Mesenchymal stem cell (in vitro differentiated cells and primary cell): Measurements from ENCODE around the gene TRPM3.

ENCODE experiments used
- DNase-seq: peaks from one replicate; pipeline ENCODE4 v3.0.0-alpha.2; 2013
- H2AFZ ChIP-seq: one replicate; pipeline ENCODE4 v1.6.1; 2013; ENCODE audit warnings: low read depth, mild to moderate bottlenecking, control low read depth, inconsistent platforms, low read length, moderate library complexity
- H2AK5ac ChIP-seq: 2 replicates; pipeline ENCODE4 v1.6.1; 2013; ENCODE audit warnings: low read length, moderate library complexity, mild to moderate bottlenecking, inconsistent platforms; ENCODE audit not compliant: severe bottlenecking
- H2BK120ac ChIP-seq: one replicate; pipeline ENCODE4 v1.6.1; 2013; ENCODE audit warnings: low read depth, mild to moderate bottlenecking, inconsistent platforms, low read length, moderate library complexity
- H2BK12ac ChIP-seq, 2 experiments: one replicate each; pipeline ENCODE4 v1.6.1; 2013; ENCODE audit warnings: inconsistent platforms in 2 of 2, low read length in 2 of 2, mild to moderate bottlenecking in 2 of 2, moderate library complexity in 2 of 2, control low read depth in 1 of 2
- H2BK15ac ChIP-seq: one replicate; pipeline ENCODE4 v1.6.1; 2013; ENCODE audit warnings: mild to moderate bottlenecking, low read depth, inconsistent platforms; ENCODE audit not compliant: poor library complexity, severe bottlenecking
- H2BK5ac ChIP-seq: 2 replicates; pipeline ENCODE4 v1.6.1; 2013; ENCODE audit warnings: low read depth, mild to moderate bottlenecking, low read length, control low read depth, inconsistent platforms; ENCODE audit not compliant: poor library complexity, severe bottlenecking
- H3K14ac ChIP-seq, 2 experiments: one replicate each; pipeline ENCODE4 v1.6.1; 2013; ENCODE audit warnings: inconsistent platforms in 2 of 2, low read length in 2 of 2, control low read depth in 1 of 2, mild to moderate bottlenecking in 1 of 2, moderate library complexity in 1 of 2
- H3K18ac ChIP-seq, 2 experiments: one replicate each; pipeline ENCODE4 v1.6.1; 2013; ENCODE audit warnings: inconsistent platforms in 2 of 2, low read length in 2 of 2, control low read depth in 1 of 2, low read depth in 1 of 2, mild to moderate bottlenecking in 1 of 2
- H3K23ac ChIP-seq, 2 experiments: one replicate each; pipeline ENCODE4 v1.6.1; 2013; ENCODE audit warnings: inconsistent platforms in 2 of 2, low read length in 2 of 2, mild to moderate bottlenecking in 2 of 2, moderate library complexity in 2 of 2, control low read depth in 1 of 2
- H3K27ac ChIP-seq: 2 replicates; pipeline ENCODE4 v1.5.1; 2013; ENCODE audit warnings: mild to moderate bottlenecking, moderate library complexity, low read length, control low read depth, inconsistent platforms; ENCODE audit not compliant: poor library complexity, severe bottlenecking
- H3K27me3 ChIP-seq, 2 experiments: 2 replicates each; pipeline versions ENCODE4 v1.6.1 to v1.7.0; 2013; ENCODE audit warnings: low read length in 2 of 2, mild to moderate bottlenecking in 2 of 2, moderate library complexity in 2 of 2, control low read depth in 1 of 2, inconsistent platforms in 1 of 2; ENCODE audit not compliant: control insufficient read depth in 1 of 2, insufficient read depth in 1 of 2
- H3K36me3 ChIP-seq, 2 experiments: 2 replicates each; pipeline versions ENCODE4 v1.6.1 to v1.7.0; 2013; ENCODE audit warnings: low read length in 2 of 2, control low read depth in 1 of 2, inconsistent platforms in 1 of 2, low read depth in 1 of 2, mild to moderate bottlenecking in 1 of 2; ENCODE audit not compliant: insufficient read depth in 2 of 2, control insufficient read depth in 1 of 2
- H3K4ac ChIP-seq, 2 experiments: one replicate each; pipeline ENCODE4 v1.6.1; 2013; ENCODE audit warnings: inconsistent platforms in 2 of 2, low read length in 2 of 2, mild to moderate bottlenecking in 2 of 2, moderate library complexity in 2 of 2, control low read depth in 1 of 2, low read depth in 1 of 2
- H3K4me1 ChIP-seq: 2 replicates; pipeline ENCODE4 v1.6.1; 2013; ENCODE audit warnings: low read depth, low read length, control low read depth; ENCODE audit not compliant: control insufficient read depth, insufficient read depth
- H3K4me2 ChIP-seq: 2 replicates; pipeline ENCODE4 v1.6.1; 2013; ENCODE audit warnings: low read length, mild to moderate bottlenecking, inconsistent platforms; ENCODE audit not compliant: poor library complexity, severe bottlenecking
- H3K4me3 ChIP-seq, 2 experiments: 2 replicates each; pipeline versions ENCODE4 v1.5.1 to v1.7.0; 2013; ENCODE audit warnings: low read length in 2 of 2, mild to moderate bottlenecking in 2 of 2, control low read depth in 1 of 2, low read depth in 1 of 2; ENCODE audit not compliant: insufficient read depth in 1 of 2
- H3K79me1 ChIP-seq: replicated peaks from 2 replicates; pipeline ENCODE4 v1.6.1; 2013; ENCODE audit warnings: mild to moderate bottlenecking, control low read depth, low read length, inconsistent platforms; ENCODE audit not compliant: poor library complexity, severe bottlenecking
- H3K9ac ChIP-seq: 2 replicates; pipeline ENCODE4 v1.7.0; 2013; ENCODE audit warnings: mild to moderate bottlenecking, low read length, moderate library complexity
- H3K9me3 ChIP-seq: 2 replicates; pipeline ENCODE4 v1.7.0; 2013; ENCODE audit warnings: mild to moderate bottlenecking, low read length; ENCODE audit not compliant: control insufficient read depth
- H4K8ac ChIP-seq: one replicate; pipeline ENCODE4 v1.6.1; 2013; ENCODE audit warnings: inconsistent platforms, mild to moderate bottlenecking, low read length, moderate library complexity
- H4K91ac ChIP-seq: one replicate; pipeline ENCODE4 v1.6.1; 2013; ENCODE audit warnings: mild to moderate bottlenecking, low read length, inconsistent platforms
- WGBS: methylation state at CpG from one replicate; pipeline ENCODE4 v1.1.7; 2013; ENCODE audit warnings: mixed read lengths; 5-methylcytosine and 5-hydroxymethylcytosine counted together

Gene TRPM3

DNA sequence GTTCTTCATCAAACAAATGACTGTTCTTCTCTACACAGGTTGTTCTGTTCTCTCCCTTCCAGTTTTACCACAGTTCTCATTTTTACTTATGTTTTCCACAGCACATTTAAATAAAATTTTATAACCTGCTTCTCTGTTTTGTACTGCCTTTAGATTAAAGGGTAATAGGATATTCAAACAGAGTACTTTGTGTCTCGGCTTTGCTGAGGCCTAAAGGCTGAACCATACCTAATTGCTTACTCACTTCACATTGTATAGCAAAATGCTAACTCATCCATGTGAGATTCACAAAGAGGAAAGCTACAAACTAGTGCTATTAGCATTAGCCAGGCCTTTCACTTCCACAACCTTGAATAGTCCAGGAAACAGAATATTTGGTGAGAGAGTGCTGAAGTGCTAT is 200.3 kb downstream of the TRPM3 start:
- no peak overlapping the region for H2BK120ac ChIP-seq
- H3K4ac ChIP-seq: no peak overlapping the region
- H3K4me1 ChIP-seq: no peaks in the 10 kb centered on the region
- no peak overlapping the region for H3K9ac ChIP-seq
- no peak overlapping the region for H2AK5ac ChIP-seq
- H4K8ac ChIP-seq: no peak overlapping the region
- no peaks in the 10 kb centered on the region for H3K27me3 ChIP-seq
- no peak overlapping the region for H3K4me3 ChIP-seq
- DNase-seq: peak; percentile 3
- 88% methylated on average over 1 of the region's 1 CpG for WGBS
- H2AFZ ChIP-seq: no peak overlapping the region
- no peak overlapping the region for H3K14ac ChIP-seq
- H3K23ac ChIP-seq: no peak overlapping the region
- H2BK5ac ChIP-seq: no peak overlapping the region
- no peak overlapping the region for H4K91ac ChIP-seq
- H3K18ac ChIP-seq: no peak overlapping the region
- no peaks in the 10 kb centered on the region for H3K36me3 ChIP-seq
- no peak overlapping the region for H2BK15ac ChIP-seq
- H3K4me2 ChIP-seq: no peak overlapping the region
- H2BK12ac ChIP-seq: no peak overlapping the region
- H3K27ac ChIP-seq: no peak overlapping the region
- no peaks in the 10 kb centered on the region for H3K9me3 ChIP-seq
- H3K79me1 ChIP-seq: no peaks in the 10 kb centered on the region

DNA sequence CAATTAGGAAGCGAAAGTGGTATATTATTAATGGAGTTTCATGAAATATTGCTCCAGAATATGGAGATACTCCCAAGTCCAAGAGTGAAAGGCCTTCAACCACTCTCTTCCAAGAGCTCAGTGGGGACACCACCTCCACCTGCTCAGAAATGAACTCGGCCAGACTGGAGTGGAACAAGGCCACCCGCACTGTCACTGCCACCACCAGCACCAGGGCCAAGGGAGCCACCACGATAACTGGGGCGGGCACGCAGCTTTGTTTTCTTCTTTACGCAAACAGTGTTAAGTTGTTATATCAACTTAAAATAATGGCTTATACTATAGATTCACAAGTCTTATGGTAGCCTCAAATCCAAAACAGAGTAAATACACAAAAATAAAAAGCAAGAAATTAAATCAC is 204.1 kb downstream of the TRPM3 start:
- Histone ChIP-seq H4K8ac (no peak overlapping the region), H2BK12ac (no peak overlapping the region), H2BK5ac (no peak overlapping the region), H3K4me1 (no peaks in the 10 kb centered on the region), H2BK120ac (no peak overlapping the region), H3K27me3 (no peaks in the 10 kb centered on the region), H3K18ac (no peak overlapping the region), H3K36me3 (no peaks in the 10 kb centered on the region), H3K14ac (no peak overlapping the region), H3K4me2 (no peak overlapping the region), H3K9ac (no peak overlapping the region), H3K27ac (no peak overlapping the region), H3K4ac (no peak overlapping the region), H2AFZ (no peak overlapping the region), H2AK5ac (no peak overlapping the region), H4K91ac (no peak overlapping the region), H3K4me3 (no peak overlapping the region), H3K9me3 (no peaks in the 10 kb centered on the region), H3K23ac (no peak overlapping the region), H3K79me1 (no peaks in the 10 kb centered on the region), H2BK15ac (no peak overlapping the region)
- no peak for DNase-seq
- WGBS: 97% methylated on average over 2 of the region's 7 CpGs

DNA sequence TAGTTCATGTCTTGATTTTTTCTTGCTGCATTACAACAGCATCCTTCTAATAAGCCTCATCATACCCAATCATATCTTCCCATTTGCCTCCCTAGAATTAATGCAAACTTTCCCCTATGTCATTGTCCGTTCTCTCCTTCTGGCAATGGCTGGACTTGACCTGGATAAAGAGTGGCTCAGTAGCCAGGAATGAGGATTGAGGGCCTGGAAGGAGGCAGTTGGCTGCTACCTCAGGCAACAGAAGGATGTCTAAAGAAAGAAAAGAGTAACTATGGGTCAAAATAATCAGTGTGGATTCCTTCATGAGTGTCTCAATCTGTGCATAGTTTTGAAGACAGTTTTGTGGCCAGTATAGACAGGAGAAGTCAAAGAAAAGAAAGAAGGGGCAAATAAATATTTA is 209.6 kb downstream of the TRPM3 start:
- Histone ChIP-seq H2BK12ac (no peak overlapping the region), H3K14ac (no peak overlapping the region), H2AK5ac (no peak overlapping the region), H3K79me1 (no peaks in the 10 kb centered on the region), H3K4ac (no peak overlapping the region), H3K27ac (no peak overlapping the region), H2AFZ (no peak overlapping the region), H4K8ac (no peak overlapping the region), H3K4me3 (no peak overlapping the region), H3K9ac (no peak overlapping the region), H4K91ac (no peak overlapping the region), H3K18ac (no peak overlapping the region), H3K23ac (no peak overlapping the region), H2BK5ac (no peak overlapping the region), H3K4me1 (no peaks in the 10 kb centered on the region), H3K27me3 (no peaks in the 10 kb centered on the region), H3K36me3 (no peaks in the 10 kb centered on the region), H3K4me2 (no peak overlapping the region), H3K9me3 (no peaks in the 10 kb centered on the region), H2BK120ac (no peak overlapping the region), H2BK15ac (no peak overlapping the region)
- WGBS: 67% methylated on average over 1 of the region's 1 CpG
- DNase-seq: no peak

DNA sequence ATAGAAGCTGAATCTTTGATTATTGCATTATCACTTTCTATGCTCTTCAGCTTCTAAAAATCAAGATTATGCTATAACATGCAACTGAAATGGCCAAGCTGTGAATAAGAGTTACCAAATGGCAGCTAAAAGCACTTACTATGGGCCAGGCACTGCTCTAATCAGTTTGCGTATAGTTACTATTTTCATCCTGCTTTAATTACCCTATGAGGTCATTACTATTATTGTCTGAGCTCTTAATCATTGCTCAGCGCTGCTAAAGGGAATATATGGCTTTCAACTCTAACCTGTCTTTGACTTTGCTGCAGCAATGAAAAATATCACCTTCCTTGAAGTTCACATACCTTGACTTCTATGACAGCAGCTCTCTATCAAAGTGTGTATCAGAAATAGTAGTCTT is 210.8 kb downstream of the TRPM3 start:
- no peak overlapping the region for H2AK5ac ChIP-seq
- no peak overlapping the region for H4K91ac ChIP-seq
- H2BK12ac ChIP-seq: no peak overlapping the region
- H3K4me1 ChIP-seq: no peaks in the 10 kb centered on the region
- H3K79me1 ChIP-seq: no peaks in the 10 kb centered on the region
- H3K9ac ChIP-seq: no peak overlapping the region
- DNase-seq: no peak
- H2BK15ac ChIP-seq: no peak overlapping the region
- H2BK5ac ChIP-seq: no peak overlapping the region
- no peaks in the 10 kb centered on the region for H3K9me3 ChIP-seq
- no peak overlapping the region for H3K4ac ChIP-seq
- no peaks in the 10 kb centered on the region for H3K27me3 ChIP-seq
- no peak overlapping the region for H2AFZ ChIP-seq
- 85% methylated on average over 2 of the region's 2 CpGs for WGBS
- H3K4me2 ChIP-seq: no peak overlapping the region
- no peak overlapping the region for H2BK120ac ChIP-seq
- H3K18ac ChIP-seq: no peak overlapping the region
- H3K27ac ChIP-seq: no peak overlapping the region
- no peaks in the 10 kb centered on the region for H3K36me3 ChIP-seq
- no peak overlapping the region for H3K4me3 ChIP-seq
- H3K23ac ChIP-seq: no peak overlapping the region
- no peak overlapping the region for H4K8ac ChIP-seq
- no peak overlapping the region for H3K14ac ChIP-seq
